Measurements from ENCODE around the gene PRSS35.
"Not testable (repeated sequence)": the region's sequence is repeated elsewhere in the genome, so short reads cannot be mapped to it uniquely, and the experiment has no call there.

The PRSS35 gene

DNA sequence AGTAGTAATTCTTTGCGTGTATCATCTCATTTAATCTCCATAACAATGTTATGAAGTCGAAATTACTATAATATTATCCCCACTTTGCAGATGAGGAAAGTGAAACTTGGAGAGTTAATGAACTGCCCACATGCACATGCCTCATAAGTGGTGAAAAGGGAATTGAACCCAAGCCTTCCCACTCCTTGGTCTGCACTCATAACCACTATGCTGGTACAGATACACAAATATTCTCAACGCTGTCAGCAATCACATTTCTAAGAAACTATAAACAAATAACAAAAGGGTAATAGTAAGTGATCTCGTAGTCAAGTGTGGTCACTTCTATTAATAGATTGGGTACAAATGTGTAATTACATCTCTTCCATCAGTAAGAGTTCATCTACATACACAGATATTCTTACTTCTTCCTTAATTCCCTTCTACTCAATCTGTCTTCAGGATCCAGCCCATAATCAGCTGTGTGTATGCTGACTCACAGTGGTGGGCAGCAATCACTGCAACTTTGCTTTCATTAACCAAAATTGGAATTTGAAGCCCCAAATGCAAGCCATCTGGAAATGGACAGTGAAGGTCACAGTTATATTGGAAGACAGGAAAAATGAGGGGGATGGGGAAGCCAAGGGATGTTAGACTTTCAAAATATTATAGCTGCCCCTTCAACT, 6.6 kb downstream of the PRSS35 start:
- no peak for DNase-seq

DNA sequence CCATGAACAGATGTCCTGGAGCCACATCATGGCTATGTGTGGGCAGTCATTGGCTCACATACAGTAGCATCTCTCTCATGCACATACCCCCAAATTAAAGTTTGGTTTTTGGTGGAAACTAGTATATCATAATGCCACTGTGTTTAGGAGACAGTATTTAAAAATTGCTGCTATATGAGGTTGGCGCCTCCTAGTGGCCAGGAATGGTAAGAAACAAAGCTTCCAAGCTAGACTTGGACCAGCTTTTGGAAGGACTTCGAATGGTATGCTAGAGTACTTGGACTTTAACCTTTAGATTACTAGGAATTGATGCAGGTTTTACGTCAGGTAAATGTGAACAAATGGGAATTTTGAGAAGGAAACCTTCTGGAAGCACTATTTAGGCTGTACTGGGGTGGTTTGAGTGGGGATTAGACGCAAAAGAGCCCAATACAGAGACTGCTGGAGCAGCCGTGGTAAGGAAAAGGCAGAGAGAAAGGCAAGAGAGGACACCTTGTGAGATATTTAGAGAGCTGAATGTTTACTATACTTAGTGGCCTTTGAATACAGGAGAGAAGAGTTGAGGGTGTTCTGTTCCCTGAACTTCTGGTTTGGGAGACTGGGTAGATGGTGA, 23.8 kb downstream of the PRSS35 start:
- DNase-seq, result no peak

DNA sequence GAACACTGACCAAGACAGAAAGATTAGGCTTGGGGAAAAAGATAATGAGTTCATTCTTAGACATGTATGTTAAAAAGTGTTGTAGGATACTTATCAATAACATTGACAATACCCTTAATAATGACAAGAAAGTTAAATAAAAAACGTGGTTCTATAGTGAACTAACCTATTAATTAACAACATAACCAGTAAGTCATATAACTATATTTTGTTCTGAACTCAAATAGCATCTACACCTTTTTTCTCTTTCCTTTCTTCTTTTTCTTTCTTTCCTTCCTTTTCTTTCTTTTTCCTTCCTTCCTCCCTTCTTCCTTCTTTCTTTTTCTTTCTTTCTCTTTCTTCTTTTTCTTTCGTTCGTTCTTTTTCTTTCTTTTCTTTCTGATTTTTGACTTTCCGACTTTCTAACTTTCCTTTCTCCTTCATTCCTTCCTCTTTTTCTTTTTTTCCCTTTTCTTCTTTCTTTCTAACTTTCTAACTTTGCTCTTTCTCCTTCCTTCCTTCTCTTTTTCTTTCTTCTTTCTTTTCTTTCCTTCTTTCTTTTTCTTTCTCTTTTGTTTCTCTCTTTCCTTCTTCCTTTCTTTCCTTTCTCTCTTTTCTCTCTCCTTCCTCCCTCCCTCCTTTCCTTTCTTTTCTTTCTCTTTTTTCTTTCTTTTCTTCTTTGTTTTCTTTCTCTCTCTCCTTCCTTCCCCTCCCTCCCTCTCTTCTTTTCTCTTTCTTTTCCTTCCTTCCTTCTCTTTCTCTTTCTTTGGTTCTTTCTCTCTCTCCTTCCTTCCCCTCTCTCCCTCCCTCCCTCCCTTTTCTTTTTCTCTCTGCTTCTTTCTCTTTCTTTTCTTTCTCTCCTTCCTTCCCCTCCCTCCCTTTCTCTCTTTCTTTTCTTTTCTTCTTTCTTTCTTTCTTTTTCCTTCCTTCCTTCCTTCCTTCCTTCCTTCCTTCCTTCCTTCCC, 24.6 kb downstream of the PRSS35 start:
- DNase-seq, result no peak

DNA sequence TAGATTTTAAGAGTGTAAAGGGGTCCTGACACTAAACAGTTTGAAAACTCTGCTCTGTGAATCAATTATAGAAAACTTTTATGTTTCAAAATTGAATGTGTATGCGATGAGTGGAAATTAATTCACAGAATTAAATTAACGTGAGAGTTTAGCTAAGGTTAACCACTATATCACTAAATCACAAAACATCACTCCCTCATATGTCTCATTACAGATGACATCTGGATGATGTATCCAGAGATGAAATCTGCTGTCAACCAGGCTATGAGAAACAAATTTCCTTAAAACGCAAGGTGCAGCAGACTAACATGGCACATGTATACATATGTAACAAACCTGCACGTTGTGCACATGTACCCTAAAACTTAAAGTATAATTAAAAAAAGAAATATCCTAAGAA, 27.3 kb downstream of the PRSS35 start:
- DNase-seq, result no peak

DNA sequence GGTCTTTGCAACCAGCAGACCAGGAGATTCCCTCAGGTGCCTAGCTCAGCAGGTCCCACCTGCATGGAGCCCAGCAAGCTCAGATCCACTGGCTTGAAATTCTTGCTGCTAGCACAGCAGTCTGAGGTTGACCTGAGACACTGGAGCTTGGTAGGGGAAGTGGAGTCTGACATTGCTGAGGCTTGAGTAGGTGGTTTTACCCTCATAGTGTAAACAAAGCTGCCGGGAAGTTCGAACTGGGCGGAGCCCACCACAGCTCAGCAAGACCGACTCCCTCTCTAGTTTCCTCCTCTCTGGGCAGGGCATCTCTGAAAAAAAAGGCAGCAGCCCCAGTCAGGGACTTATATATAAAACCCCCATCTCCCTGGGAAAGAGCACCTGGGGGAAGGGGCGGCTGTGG, 34.3 kb downstream of the PRSS35 start:
- DNase-seq, result no peak

DNA sequence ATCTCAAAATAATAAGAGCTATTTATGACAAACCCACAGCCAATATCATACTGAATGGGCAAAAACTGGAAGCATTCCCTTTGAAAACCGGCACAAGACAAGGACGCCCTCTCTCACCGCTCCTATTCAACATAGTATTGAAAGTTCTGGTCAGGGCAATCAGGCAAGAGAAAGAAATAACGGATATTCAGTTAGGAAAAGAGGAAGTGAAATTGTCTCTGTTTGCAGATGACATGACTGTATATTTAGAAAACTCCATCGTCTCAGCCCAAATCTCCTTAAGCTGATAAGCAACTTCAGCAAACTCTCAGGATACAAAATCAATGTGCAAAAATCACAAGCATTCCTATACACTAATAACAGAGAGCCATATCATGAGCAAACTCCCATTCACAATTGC, 38.1 kb downstream of the PRSS35 start:
- DNase-seq, result not testable (repeated sequence)

DNA sequence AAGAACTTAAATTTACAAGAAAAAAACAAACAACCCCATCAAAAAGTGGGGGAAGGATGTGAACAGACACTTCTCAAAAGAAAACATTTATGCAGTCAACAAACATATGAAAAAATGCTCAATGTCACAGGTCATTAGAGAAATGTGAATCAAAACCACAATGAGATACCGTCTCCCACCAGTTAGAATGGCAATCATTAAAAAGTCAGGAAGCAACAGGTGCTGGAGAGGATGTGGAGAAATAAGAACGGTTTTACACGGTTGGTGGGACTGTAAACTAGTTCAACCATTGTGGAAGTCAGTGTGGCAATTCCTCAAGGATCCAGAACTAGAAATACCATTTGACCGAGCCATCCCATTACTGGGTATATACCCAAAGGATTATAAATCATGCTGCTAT, 39.4 kb downstream of the PRSS35 start:
- DNase-seq, result not testable (repeated sequence)

DNA sequence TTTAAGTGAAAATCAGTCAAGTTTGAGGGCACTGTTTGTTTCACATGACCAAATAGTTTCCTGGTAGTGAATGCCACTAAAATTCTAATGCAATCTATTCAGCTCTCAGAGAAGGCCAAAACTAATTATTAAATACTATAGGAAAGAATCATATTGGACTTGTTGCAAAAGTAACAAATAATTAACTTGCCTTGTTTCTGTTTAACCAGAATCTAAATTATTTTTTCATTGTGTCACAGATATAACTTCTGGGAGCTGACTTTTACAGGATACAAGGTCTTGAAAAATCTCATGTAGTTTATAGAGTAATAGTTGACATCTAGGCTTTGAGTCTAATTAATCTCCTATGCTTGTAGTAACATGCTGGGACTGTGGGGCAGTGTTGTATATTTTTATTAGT, 44.5 kb downstream of the PRSS35 start:
- DNase-seq, result no peak

DNA sequence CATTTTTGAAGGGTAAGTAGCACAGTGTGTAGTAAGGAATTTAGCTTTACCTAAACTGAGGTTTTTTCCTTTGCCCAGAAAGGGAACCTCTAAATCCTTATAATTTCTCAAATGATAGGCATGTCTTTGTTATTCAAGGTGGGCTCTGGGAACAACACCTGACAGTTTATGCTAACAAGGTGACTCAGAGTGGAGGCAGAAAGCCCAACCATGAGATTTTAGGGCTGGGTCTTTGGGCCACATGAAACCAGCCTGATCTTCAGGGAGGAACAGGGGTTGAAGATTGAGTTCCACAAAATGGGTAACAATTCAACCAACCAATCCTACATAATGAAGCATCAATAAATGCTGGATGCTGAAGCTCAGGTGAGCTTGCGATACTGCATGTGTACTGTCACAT, 46.6 kb downstream of the PRSS35 start:
- no peak for DNase-seq

DNA sequence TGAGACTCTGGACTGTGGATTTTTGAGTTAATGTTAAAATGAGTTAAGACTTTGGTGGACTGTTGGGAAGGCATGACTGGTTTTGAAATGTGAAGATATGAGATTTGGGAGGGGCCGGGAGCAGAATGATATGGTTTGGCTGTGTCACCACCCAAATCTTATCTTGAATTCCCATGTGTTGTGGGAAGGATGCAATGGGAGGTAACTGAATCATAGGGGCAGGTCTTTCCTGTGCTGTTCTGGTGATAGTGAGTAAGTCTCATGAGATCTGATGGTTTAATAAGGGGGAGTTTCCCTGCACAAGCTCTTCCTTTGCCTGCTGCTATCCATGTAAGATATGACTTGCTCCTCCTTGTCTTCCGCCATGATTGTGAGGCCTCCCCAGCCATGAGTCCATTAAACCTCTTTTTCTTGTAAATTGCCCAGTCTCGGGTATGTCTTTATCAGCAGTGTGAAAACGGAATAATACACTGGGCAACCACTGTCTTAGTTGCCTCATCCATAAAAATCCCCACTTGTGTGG, 59.4 kb downstream of the PRSS35 start:
- DNase-seq, result not testable (repeated sequence)

DNA sequence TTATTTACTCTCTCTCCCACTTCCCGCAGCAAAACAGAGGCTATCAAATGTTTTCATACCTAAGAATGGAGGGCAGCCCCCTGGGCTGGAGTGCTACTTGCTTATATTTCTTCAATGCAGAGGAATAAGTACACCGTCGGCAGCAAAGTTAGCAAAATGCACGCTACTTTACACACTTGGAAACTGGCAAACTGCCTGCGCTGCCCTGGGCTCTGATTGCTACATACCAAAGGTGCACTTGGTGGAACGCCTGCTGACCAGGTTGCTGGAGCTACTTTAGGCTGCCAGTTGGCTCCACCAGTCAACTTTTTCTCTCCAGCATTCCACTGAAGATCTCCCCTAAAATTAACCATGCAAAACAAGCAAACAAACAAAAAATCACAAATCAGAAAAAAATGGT, 62.4 kb downstream of the PRSS35 start:
- no peak for DNase-seq
